Testis (tissue), 2 donors: ENCODE measurements around the gene TTC23.

Experiments
- CTCF ChIP-seq, 3 experiments: fragments of 450-650 bp in 2 of 3; fragments of 200-600 bp in 1 of 3; sonication (generic) in 1 of 3; IDR thresholded peaks; one replicate each; pipeline ENCODE4 v1.5.1; 2016 to 2019; ENCODE audit warnings: antibody characterized with exemption in 3 of 3, mild to moderate bottlenecking in 2 of 3, moderate library complexity in 1 of 3
- POLR2A ChIP-seq: fragments of 450-650 bp; IDR thresholded peaks from one replicate; pipeline ENCODE4 v1.6.1; 2017; ENCODE audit warnings: antibody characterized with exemption, mild to moderate bottlenecking, moderate library complexity

GRCh38 chr15:99165956-99166689 is 83.3 kb downstream of the TTC23 start:
- TF ChIP-seq POLR2A (no peak), CTCF (IDR thresholded peaks at IDR 0.05) (no peak)
